PC-9 (cell line): ENCODE results near the gene BCCIP.

ENCODE experiments used
- CTCF ChIP-seq: fragments of 200-600 bp; sonication (generic); conservative IDR thresholded peaks from 2 replicates; pipeline ENCODE4 v1.6.1; 2017; ENCODE audit warnings: mixed run types, antibody characterized with exemption, mild to moderate bottlenecking, moderate library complexity
- EZH2 ChIP-seq: fragments of 200-600 bp; sonication (generic); IDR thresholded peaks from 2 replicates; pipeline ENCODE4 v1.8.0; 2017; ENCODE audit warnings: antibody characterized with exemption, low read depth

GRCh38 chr10:125788156-125789034 lies 35.0 kb upstream of the BCCIP start:
- no peak for TF ChIP-seq CTCF
- TF ChIP-seq EZH2 = no peak
